Calu3 (cell line): ENCODE measurements around the gene SMIM24. TPM values are rescaled to one million over a fixed set of nuclear protein-coding genes. Genes with fewer than 3 reads are reported as not detected.

Source experiments
- BruUV-seq: library from RNA; stranded (reverse); fragments of 400-500 nt; replicated peaks from 2 replicates; lab custom pipeline; 2021; lab: Mats Ljungman, UMichigan
- CTCF ChIA-PET: fragments of 300-600 bp; sonication (Branson Sonifier 250); formaldehyde crosslinking; loops from one replicate; lab custom pipeline; 2022; ENCODE audit warnings: antibody characterized with exemption; lab: Charles Lee
- DNase-seq: peaks from one replicate; pipeline ENCODE4 v3.0.0; 2022
- H3K27ac Mint-ChIP-seq: one replicate; pipeline ENCODE4 v1.8.0; 2022; ENCODE audit warnings: mixed read lengths; ENCODE audit not compliant: unreplicated experiment
- H3K27me3 Mint-ChIP-seq: one replicate; pipeline ENCODE4 v1.8.0; 2022; ENCODE audit warnings: mixed read lengths; ENCODE audit not compliant: unreplicated experiment
- H3K36me3 Mint-ChIP-seq: one replicate; pipeline ENCODE4 v1.8.0; 2022; ENCODE audit warnings: mild to moderate bottlenecking, moderate library complexity, mixed read lengths; ENCODE audit not compliant: insufficient read depth, unreplicated experiment
- H3K4me1 Mint-ChIP-seq: one replicate; pipeline ENCODE4 v1.8.0; 2022; ENCODE audit warnings: mild to moderate bottlenecking, low read depth, mixed read lengths; ENCODE audit not compliant: unreplicated experiment
- H3K4me3 Mint-ChIP-seq: one replicate; pipeline ENCODE4 v1.8.0; 2022; ENCODE audit warnings: mild to moderate bottlenecking, low read depth, moderate library complexity, mixed read lengths; ENCODE audit not compliant: unreplicated experiment
- H3K9me3 Mint-ChIP-seq: one replicate; pipeline ENCODE4 v1.8.0; 2022; ENCODE audit warnings: low read depth, mixed read lengths; ENCODE audit not compliant: unreplicated experiment
- intact Hi-C: fragments of 100-400 bp; cut with micrococcal nuclease; formaldehyde crosslinking; loops from one replicate; pipeline ENCODE4 v1.10.0; 2022; ENCODE audit not compliant: unreplicated experiment
- total RNA-seq: library from RNA; stranded (reverse); gene quantifications from 2 replicates; pipeline ENCODE4 v1.2.3, GENCODE V29; 2022
- TF ChIP-seq, protein P1 (sequence below): fragments of 200-600 bp; IDR thresholded peaks from one replicate; pipeline ENCODE4 v1.8.0; 2022; ENCODE audit warnings: antibody characterized with exemption; ENCODE audit not compliant: unreplicated experiment

The SMIM24 gene
- total RNA-seq, 1 experiment from 2014 or later = 1.5 TPM

DNA sequence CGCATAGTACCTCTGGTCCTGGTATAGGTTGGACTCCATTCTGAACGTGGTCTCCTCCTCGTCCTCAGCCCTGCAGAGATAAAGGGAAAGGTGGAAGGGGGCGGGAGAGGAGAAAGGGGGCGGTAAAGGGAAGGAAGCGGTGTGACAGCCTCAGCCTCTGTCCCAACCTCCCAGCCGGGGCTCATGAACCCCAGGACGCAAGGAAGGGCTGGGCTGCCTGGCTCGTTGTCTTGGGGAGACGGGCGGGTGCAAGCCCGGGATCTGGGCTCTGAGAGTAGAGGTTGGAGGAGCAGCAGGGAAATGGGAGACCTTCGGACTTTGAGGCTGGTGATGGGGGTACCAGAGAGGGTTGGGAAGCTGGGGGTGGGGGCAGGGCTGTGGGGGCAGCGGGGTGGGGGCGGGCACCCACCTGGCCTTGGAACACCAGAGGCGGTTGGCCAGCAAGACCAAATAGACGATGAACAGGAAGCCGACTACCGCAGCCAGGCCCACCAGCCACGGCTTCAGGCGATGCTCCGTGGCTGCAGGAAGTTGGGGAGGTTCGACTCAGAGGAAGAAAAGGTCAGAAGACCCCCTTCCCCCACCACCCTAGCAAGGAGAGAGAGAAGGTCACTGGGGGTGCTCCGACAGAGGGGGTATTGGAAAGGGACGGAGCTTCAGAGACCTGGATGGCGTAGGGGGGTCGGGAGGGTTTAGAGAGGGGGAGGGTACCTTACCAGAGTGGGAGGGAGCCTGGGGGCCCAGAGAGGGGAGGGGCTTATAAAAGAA, 1.7 kb downstream of the SMIM24 start:
- DNase-seq = no peak
- Mint-ChIP-seq H3K9me3 (no peaks in the 10 kb centered on the region), H3K27me3 (no peaks in the 10 kb centered on the region), H3K27ac (no peak overlapping the region), H3K4me3 (no peak overlapping the region), H3K4me1 (no peaks in the 10 kb centered on the region), H3K36me3 (peaks cover 19% of the 10 kb centered on the region)
- intact Hi-C loops = no loop called here
- BruUV-seq = no TSS peak
- CTCF ChIA-PET = interaction anchor here (0.8 kb wide), 1 partner anchor 176 kb away, joined by 7 read pairs; no protein-coding TSS in a partner anchor
- TF ChIP-seq, protein P1, sequence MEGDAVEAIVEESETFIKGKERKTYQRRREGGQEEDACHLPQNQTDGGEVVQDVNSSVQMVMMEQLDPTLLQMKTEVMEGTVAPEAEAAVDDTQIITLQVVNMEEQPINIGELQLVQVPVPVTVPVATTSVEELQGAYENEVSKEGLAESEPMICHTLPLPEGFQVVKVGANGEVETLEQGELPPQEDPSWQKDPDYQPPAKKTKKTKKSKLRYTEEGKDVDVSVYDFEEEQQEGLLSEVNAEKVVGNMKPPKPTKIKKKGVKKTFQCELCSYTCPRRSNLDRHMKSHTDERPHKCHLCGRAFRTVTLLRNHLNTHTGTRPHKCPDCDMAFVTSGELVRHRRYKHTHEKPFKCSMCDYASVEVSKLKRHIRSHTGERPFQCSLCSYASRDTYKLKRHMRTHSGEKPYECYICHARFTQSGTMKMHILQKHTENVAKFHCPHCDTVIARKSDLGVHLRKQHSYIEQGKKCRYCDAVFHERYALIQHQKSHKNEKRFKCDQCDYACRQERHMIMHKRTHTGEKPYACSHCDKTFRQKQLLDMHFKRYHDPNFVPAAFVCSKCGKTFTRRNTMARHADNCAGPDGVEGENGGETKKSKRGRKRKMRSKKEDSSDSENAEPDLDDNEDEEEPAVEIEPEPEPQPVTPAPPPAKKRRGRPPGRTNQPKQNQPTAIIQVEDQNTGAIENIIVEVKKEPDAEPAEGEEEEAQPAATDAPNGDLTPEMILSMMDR = no peak

DNA sequence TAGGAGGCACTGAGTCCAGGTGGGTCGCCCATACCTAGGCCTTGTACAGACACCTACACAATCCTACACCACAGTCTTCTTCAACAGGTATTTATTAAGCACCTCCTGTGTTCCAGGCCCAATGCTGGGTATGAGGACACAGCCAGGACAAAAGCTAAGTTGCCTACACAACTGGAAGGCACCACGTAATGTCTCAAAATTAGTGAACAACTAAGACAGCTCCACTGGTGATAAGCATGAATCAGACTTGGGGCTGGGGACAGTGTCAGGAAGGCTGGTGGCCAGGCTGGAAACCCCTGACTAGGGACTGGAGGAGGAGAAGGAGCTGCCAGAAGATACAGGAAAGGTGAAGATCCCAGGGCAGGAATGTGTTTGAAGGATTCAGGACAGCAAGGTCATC, 2.4 kb downstream of the SMIM24 start:
- Mint-ChIP-seq H3K4me1 (no peaks in the 10 kb centered on the region), H3K4me3 (no peak overlapping the region), H3K27me3 (no peaks in the 10 kb centered on the region), H3K9me3 (no peaks in the 10 kb centered on the region), H3K36me3 (peaks cover 19% of the 10 kb centered on the region), H3K27ac (no peak overlapping the region)
- intact Hi-C loops = no loop called here
- CTCF ChIA-PET = no interaction called here
- no TSS peak for BruUV-seq
- DNase-seq = no peak
- TF ChIP-seq, protein P1 = no peak

DNA sequence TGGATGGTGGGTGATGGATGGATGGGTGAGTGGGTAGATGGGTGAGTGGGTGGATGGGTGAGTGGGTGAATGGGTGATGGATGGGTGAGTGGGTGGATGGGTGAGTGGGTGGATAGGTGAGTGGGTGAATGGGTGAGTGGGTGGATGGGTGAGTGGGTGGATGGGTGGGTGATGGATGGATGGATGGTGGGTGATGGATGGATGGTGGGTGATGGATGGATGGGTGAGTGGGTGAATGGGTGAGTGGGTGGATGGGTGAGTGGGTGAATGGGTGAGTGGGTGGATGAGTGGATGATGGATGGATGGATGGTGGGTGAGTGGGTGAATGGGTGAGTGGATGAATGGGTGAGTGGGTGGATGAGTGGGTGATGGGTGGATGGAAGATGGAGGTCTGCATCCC, 2.8 kb downstream of the SMIM24 start:
- Mint-ChIP-seq H3K4me1 (no peaks in the 10 kb centered on the region), H3K27me3 (no peaks in the 10 kb centered on the region), H3K4me3 (no peak overlapping the region), H3K9me3 (no peaks in the 10 kb centered on the region), H3K36me3 (peaks cover 19% of the 10 kb centered on the region), H3K27ac (no peak overlapping the region)
- intact Hi-C loops = no loop called here
- DNase-seq = no peak
- TF ChIP-seq, protein P1 = no peak
- CTCF ChIA-PET = no interaction called here
- no TSS peak for BruUV-seq

DNA sequence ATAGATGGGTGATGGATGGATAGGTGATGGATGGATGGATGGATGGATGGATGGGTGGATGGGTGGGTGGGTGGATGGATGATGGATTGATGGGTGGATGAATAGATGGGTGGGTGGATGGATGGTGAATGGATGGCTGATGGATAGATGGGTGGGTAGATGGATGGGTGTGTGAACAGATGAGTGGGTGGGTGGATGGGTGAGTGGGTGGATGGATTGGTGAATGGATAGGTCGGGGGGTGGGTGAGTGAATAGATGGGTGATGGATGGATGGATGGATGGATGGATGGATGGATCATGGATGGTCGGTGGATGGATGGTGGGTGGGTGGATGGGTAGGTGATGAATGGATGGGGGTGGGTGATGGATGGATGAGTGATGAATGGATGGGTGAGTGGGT, 3.5 kb downstream of the SMIM24 start:
- no TSS peak for BruUV-seq
- Mint-ChIP-seq H3K4me1 (no peaks in the 10 kb centered on the region), H3K4me3 (no peak overlapping the region), H3K36me3 (peaks cover 17% of the 10 kb centered on the region), H3K9me3 (no peaks in the 10 kb centered on the region), H3K27ac (no peak overlapping the region), H3K27me3 (no peaks in the 10 kb centered on the region)
- intact Hi-C loops = no loop called here
- no peak for DNase-seq
- CTCF ChIA-PET = no interaction called here
- TF ChIP-seq, protein P1 = no peak
